Bronchial epithelial cell (primary cell): ENCODE data around the gene CA10. TPM values are rescaled to one million over a fixed set of nuclear protein-coding genes. Genes with fewer than 3 reads are reported as not detected.

Experiments used
- DNase-seq: peaks from one replicate; pipeline ENCODE4 v3.0.0-alpha.2; 2010; ENCODE audit warnings: low read depth
- FAIRE-seq: peaks from 2 replicates; lab custom pipeline; 2011; peaks lifted over from hg19 to GRCh38; lab: Jason Lieb, UNC
- H3K27me3 ChIP-seq: 2 replicates; pipeline ENCODE4 v1.5.1; 2011; ENCODE audit warnings: low read length; ENCODE audit not compliant: control insufficient read depth, insufficient read depth
- H3K36me3 ChIP-seq: 2 replicates; pipeline ENCODE4 v1.5.1; 2011; ENCODE audit warnings: low read length; ENCODE audit not compliant: control insufficient read depth, insufficient read depth
- H3K4me3 ChIP-seq: 2 replicates; pipeline ENCODE4 v1.5.1; 2011; ENCODE audit warnings: mild to moderate bottlenecking, low read depth, low read length, control low read depth
- total RNA-seq: library from RNA; depleted of rRNA; stranded (reverse); fragments of >200 nt; gene quantifications from 2 replicates; pipeline ENCODE4 v1.2.1, GENCODE V29; 2014
- TF ChIP-seq, protein P1 (sequence below): IDR thresholded peaks from 2 replicates; pipeline ENCODE4 v1.5.1; 2011; ENCODE audit warnings: mild to moderate bottlenecking, moderate library complexity, low read length, control low read depth, inconsistent platforms; ENCODE audit not compliant: insufficient read depth, severe bottlenecking

CA10 gene
- total RNA-seq, 1 donor from 2014 or later = not detected

DNA sequence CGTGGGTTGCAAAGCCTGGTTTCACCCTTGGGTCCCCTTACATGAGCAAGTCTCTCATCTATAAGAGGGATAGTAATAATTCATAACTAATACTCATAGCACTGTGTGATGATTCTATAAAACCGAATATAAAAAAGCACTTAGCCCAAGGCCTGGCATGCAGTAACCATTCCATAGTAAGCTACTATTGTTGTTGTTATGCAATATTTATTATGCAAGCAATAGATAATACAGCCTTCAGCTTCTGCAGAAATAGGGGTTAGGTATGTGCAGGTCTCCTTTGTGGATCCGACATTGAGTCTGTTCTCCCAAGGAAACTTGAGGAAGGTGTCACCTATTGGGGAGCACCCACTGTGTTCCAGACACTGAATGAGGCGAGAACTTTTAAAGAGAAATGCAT is 497.1 kb downstream of the CA10 start:
- no peaks in the 10 kb centered on the region for H3K27me3 ChIP-seq
- TF ChIP-seq, protein P1, sequence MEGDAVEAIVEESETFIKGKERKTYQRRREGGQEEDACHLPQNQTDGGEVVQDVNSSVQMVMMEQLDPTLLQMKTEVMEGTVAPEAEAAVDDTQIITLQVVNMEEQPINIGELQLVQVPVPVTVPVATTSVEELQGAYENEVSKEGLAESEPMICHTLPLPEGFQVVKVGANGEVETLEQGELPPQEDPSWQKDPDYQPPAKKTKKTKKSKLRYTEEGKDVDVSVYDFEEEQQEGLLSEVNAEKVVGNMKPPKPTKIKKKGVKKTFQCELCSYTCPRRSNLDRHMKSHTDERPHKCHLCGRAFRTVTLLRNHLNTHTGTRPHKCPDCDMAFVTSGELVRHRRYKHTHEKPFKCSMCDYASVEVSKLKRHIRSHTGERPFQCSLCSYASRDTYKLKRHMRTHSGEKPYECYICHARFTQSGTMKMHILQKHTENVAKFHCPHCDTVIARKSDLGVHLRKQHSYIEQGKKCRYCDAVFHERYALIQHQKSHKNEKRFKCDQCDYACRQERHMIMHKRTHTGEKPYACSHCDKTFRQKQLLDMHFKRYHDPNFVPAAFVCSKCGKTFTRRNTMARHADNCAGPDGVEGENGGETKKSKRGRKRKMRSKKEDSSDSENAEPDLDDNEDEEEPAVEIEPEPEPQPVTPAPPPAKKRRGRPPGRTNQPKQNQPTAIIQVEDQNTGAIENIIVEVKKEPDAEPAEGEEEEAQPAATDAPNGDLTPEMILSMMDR = no peak
- H3K4me3 ChIP-seq = no peak overlapping the region
- DNase-seq (no peak), FAIRE-seq (no peak)
- no peaks in the 10 kb centered on the region for H3K36me3 ChIP-seq

DNA sequence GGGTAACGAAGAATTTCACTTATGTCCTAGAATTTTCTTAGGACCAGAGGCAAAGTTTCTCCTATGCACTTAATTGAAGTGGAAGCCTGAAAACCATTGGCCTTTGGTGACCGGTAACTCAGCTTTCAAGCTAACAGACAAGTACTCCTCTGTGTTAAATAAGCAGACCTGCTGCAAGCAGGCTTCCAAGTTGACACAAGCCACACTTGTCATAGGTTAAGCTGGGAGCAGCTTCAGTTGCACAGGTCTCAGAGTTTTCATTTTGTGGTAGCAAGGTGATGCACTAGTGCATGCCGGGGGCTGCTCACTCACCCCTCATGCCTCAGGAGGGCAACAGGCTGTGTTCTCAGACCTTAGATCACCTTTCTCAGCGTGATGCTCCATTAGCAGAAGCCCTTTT is 498.2 kb downstream of the CA10 start:
- Histone ChIP-seq H3K27me3 (no peaks in the 10 kb centered on the region), H3K4me3 (no peak overlapping the region), H3K36me3 (no peaks in the 10 kb centered on the region)
- TF ChIP-seq, protein P1 = no peak
- FAIRE-seq = no peak
- no peak for DNase-seq

DNA sequence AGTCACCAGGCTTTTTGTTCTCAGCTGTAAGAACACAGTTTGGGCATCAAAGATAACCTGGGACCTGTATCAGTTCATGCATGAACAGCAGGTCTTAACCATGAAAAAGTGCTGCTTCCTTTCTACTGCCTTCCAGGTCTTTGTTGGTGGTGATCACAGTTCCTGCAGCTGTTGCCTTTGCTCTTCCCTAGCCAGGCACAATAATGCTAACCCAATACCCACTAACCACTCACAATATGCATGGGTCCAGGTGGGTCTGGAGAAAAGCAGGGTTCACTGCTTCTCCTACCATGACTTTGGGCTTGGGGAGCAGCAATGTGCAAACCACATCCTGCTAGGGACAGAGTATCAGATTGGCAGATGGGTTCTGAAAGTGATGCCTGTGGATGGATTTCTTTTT is 501.3 kb downstream of the CA10 start:
- no peaks in the 10 kb centered on the region for H3K27me3 ChIP-seq
- DNase-seq (no peak), FAIRE-seq (no peak)
- TF ChIP-seq, protein P1 = no peak
- no peak overlapping the region for H3K4me3 ChIP-seq
- H3K36me3 ChIP-seq = no peaks in the 10 kb centered on the region

DNA sequence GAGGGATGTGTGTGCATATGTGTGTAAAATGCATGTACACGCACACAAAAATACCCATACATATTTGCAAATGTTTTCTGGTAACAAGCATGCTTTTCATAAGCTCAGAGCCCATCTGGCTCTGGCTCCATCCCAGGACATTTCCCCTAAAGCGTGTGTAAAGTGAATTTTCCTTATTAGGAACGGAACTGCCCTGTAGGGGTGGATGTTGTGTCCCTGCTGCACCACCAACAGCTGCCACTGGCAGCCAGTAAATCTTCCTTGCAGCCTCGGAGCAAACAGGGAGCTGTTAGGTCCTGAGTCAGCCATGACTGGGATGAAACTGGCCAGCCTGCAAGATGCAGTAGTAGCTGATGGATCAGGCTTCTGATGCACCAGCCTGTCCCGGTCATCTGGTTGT is 504.6 kb downstream of the CA10 start:
- DNase-seq (no peak), FAIRE-seq (no peak)
- no peak overlapping the region for H3K4me3 ChIP-seq
- H3K27me3 ChIP-seq = no peaks in the 10 kb centered on the region
- TF ChIP-seq, protein P1 = no peak
- H3K36me3 ChIP-seq = no peaks in the 10 kb centered on the region

DNA sequence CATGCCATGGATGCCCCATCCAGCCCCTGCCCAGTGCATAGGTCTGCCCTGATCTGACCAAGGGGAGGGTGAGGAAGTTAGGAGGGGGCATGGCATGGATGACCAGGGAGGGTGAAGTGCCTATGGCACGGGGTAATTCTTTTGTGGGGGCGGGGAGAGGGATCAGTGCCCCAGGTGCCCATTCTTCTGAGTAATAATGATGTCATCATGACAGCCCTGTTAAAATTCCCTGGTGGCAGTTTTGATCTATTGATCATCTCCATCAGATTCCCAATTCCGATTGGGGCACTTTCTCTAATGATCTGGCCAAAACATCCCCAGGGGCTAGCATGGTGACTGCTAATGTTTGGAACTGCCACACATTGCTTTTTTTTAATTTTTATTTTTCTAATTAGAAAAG is 506.0 kb downstream of the CA10 start:
- FAIRE-seq (no peak), DNase-seq (no peak)
- Histone ChIP-seq H3K27me3 (no peaks in the 10 kb centered on the region), H3K4me3 (no peak overlapping the region), H3K36me3 (no peaks in the 10 kb centered on the region)
- TF ChIP-seq, protein P1 = no peak
